Measurements from ENCODE around the gene TRIM34. TPM values are rescaled to one million over a fixed set of nuclear protein-coding genes. Genes with fewer than 3 reads are reported as not detected.

TRIM34 gene
- total and polyA plus RNA-seq, 10 donors, result 9.5 to 21.8 (median 15.2) TPM

GRCh38 chr11:5665051-5665570, 40.3 kb downstream of the TRIM34 start:
- Histone ChIP-seq H3K36me3 (peaks cover 3 to 86% (median 57%) of the 10 kb centered on the region in 6 donors), H3K9me3 (no peaks in the 10 kb centered on the region), H3K4me1 (no peaks in the 10 kb centered on the region), H3K27ac (no peak overlapping the region), H3K27me3 (replicated peaks in 1 of 7) (no peaks in the 10 kb centered on the region), H3K4me3 (no peak overlapping the region)
- intact Hi-C loops (cut with DNase I; ENCODE audit: low total_unique reads), result no loop called here
- WGBS, 5 donors, result 90 to 98% (median 96%) methylated on average over 4 of the region's 4 CpGs
- no peak for TF ChIP-seq CTCF (IDR thresholded peaks at IDR 0.05 in 8 of 11, conservative IDR thresholded peaks at IDR 0.05 in 3 of 11)
- TF ChIP-seq POLR2AphosphoS5 (IDR thresholded peaks at IDR 0.05), result no peak
- no peak for TF ChIP-seq POLR2A (IDR thresholded peaks at IDR 0.05)
- DNase-seq, result no peak

- H3K36me3 ChIP-seq, result peaks cover 3 to 94% (median 62%) of the 10 kb centered on the region in 6 donors
- WGBS, 5 donors, result 74 to 87% (median 79%) methylated on average over 5 of the region's 5 CpGs
- no peak for DNase-seq
- H3K4me3 ChIP-seq, result no peak overlapping the region
- H3K9me3 ChIP-seq, result no peaks in the 10 kb centered on the region
- H3K4me1 ChIP-seq, result no peaks in the 10 kb centered on the region
- no peak for TF ChIP-seq POLR2AphosphoS5 (IDR thresholded peaks at IDR 0.05)
- TF ChIP-seq POLR2A (IDR thresholded peaks at IDR 0.05), result no peak
- no peak for TF ChIP-seq CTCF (IDR thresholded peaks at IDR 0.05 in 8 of 11, conservative IDR thresholded peaks at IDR 0.05 in 3 of 11)
- intact Hi-C loops (cut with DNase I; ENCODE audit: low total_unique reads), result no loop called here
- H3K27me3 ChIP-seq (replicated peaks in 1 of 7), result no peaks in the 10 kb centered on the region
- H3K27ac ChIP-seq, result no peak overlapping the region
These were observed 41.1 kb downstream of the TRIM34 start for GRCh38 chr11:5665746-5666401.

- no peaks in the 10 kb centered on the region for H3K27me3 ChIP-seq (replicated peaks in 1 of 7)
- peaks cover 3 to 96% (median 62%) of the 10 kb centered on the region in 6 donors for H3K36me3 ChIP-seq
- intact Hi-C loops (cut with DNase I; ENCODE audit: low total_unique reads), result no loop called here
- 85 to 92% (median 89%) methylated on average over 6 of the region's 6 CpGs for WGBS, 5 donors
- no peaks in the 10 kb centered on the region for H3K4me1 ChIP-seq
- H3K27ac ChIP-seq, result no peak overlapping the region
- no peak for TF ChIP-seq CTCF (IDR thresholded peaks at IDR 0.05 in 8 of 11, conservative IDR thresholded peaks at IDR 0.05 in 3 of 11)
- no peak for TF ChIP-seq POLR2A (IDR thresholded peaks at IDR 0.05)
- TF ChIP-seq POLR2AphosphoS5 (IDR thresholded peaks at IDR 0.05), result no peak
- no peak overlapping the region for H3K4me3 ChIP-seq
- no peak for DNase-seq
- H3K9me3 ChIP-seq, result no peaks in the 10 kb centered on the region
These were observed 41.6 kb downstream of the TRIM34 start for GRCh38 chr11:5666402-5666793.

GRCh38 chr11:5671831-5672230, 47.0 kb downstream of the TRIM34 start:
- Histone ChIP-seq H3K36me3 (peaks cover 3 to 86% (median 35%) of the 10 kb centered on the region in 6 donors), H3K27ac (no peak overlapping the region), H3K27me3 (replicated peaks in 1 of 7) (no peaks in the 10 kb centered on the region), H3K4me1 (peaks cover 0 to 8% (median 0%) of the 10 kb centered on the region in 6 donors), H3K9me3 (no peaks in the 10 kb centered on the region), H3K4me3 (no peak overlapping the region)
- TF ChIP-seq CTCF (IDR thresholded peaks at IDR 0.05 in 8 of 11, conservative IDR thresholded peaks at IDR 0.05 in 3 of 11) (no peak), POLR2AphosphoS5 (IDR thresholded peaks at IDR 0.05) (no peak), POLR2A (IDR thresholded peaks at IDR 0.05) (no peak)
- intact Hi-C loops (cut with DNase I; ENCODE audit: low total_unique reads), result no loop called here
- no peak for DNase-seq
